ENCODE data around the gene KIF11.
A peak's percentile ranks its signal among the peaks of the same experiment; 100 is the strongest.

KIF11 gene

GRCh38 chr10:92678206-92678605, 85.3 kb downstream of the KIF11 start:
- no peak for DNase-seq (ENCODE audit: low read depth)

GRCh38 chr10:92681306-92681834, 88.4 kb downstream of the KIF11 start:
- no peak for DNase-seq (ENCODE audit: low read depth)

- no peak for DNase-seq (ENCODE audit: low read depth)
Measured at GRCh38 chr10:92688573-92688926, 95.6 kb downstream of the KIF11 start.

DNA sequence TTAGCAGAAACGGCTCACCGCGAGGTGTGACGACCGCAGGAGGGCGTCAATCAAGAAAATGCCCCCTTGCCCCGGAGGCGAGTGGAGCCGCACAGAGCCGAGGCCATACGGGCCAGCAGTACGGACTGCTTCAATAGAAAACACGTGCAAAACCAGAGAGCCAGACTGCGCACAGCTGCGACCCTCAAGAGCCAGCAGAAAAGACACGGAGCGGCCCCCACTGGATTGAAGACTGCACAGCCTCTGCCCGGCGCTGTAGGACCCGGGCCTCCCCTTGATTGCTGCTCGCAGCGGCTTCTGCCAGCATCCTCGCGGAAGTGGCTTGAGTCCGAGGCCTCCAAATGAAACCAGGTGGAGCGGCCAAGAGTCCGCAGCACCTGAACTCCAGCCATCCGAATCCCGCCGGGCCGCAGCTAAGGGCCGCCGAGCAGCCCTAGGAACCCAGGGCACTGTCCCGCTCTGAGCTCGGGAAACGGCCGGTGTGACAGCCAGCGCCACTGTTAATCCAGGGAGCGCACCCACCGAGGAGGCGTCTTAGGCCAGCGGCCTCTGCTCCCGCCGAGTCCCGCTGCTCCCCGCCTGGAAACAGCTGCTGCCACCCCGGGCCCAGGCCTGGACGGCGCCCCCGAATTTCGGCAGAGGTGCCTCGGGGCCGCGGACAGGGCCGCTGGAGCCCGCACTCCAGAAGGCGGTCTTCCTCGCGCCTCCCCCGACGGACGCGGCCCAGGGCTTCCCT, 96.2 kb downstream of the KIF11 start:
- peak; percentile 41 for DNase-seq (ENCODE audit: low read depth)

GRCh38 chr10:92689663-92690210, 96.8 kb downstream of the KIF11 start, which contains the start of gene HHEX:
Gene HHEX (plus strand): TSS chr10:92689955. CDS start chr10:92689987, 32 bp downstream.
- peak; percentile 81 for DNase-seq (ENCODE audit: low read depth)

GRCh38 chr10:92690211-92690914, 97.4 kb downstream of the KIF11 start:
- peak; percentile 69 for DNase-seq (ENCODE audit: low read depth)

GRCh38 chr10:92690915-92691590, 98.1 kb downstream of the KIF11 start:
- DNase-seq (ENCODE audit: low read depth), result no peak

DNA sequence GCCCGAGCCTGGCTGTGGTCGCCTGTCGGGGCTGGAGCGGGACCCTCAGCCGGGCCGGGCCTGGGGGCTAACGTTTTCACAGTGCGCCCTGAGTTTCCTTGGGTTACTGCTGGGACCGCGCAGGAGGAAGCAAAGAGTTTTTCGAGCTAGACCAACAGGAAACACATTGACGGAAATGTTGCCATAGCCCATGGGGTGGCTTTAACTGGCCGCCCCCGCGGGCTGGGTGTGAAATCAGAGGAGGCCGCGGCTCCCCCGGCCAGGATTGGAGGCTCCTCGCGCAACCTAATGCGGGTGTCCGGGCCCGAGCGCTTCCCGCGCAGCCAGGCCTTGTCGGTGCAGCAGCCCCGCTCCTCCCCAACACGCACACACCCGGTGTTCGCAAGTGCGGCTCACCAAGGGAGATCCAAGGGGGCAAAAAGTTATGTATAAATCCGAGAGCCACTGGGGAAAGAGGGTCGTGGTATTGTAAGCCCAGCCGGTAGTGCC, 98.7 kb downstream of the KIF11 start:
- DNase-seq (ENCODE audit: low read depth), result no peak

DNA sequence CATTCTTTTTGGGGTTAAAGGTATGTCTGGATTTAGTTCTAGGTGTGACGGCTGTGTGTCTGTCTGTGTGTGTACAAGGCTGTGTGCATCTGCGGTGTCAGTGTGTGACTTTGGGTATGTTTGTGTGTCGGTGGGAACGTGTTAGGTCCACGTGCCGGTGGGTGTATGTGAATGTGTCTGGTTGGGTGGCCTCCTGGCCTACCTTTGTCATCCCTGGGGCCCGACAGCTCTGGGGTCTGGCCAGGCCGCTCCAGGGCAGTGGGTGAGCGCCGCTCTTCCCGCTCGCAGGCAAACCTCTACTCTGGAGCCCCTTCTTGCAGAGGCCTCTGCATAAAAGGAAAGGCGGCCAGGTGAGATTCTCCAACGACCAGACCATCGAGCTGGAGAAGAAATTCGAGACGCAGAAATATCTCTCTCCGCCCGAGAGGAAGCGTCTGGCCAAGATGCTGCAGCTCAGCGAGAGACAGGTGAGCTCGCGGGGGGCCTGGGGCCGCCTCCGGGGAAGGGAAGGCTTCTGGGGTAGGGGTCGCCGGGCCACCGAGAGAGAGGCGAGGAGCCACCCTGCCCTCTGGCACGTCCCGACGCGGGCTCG, 99.2 kb downstream of the KIF11 start:
- DNase-seq (ENCODE audit: low read depth), result no peak

GRCh38 chr10:92692697-92693533, 100.0 kb downstream of the KIF11 start:
- no peak for DNase-seq (ENCODE audit: low read depth)

DNA sequence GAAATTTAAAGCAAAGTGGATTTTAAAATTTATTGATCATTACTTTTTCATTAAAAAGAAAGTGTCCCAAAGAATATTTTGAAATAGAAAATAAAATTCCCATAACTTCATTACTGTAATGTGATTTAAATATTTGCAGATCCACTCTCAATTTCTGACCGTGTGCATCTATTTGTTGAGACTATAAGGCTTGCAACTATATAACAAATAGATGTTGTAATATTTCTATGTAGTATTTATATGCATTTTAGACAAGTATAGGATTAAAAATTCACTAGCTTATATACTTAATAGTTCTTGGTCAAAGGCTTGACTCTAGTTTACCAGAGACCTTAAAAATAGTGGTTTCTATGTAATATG, 100.6 kb downstream of the KIF11 start:
- no peak for DNase-seq (ENCODE audit: low read depth)

- peak; percentile 66 for DNase-seq (ENCODE audit: low read depth)
Measured at GRCh38 chr10:92695679-92696605, 103.0 kb downstream of the KIF11 start.

DNA sequence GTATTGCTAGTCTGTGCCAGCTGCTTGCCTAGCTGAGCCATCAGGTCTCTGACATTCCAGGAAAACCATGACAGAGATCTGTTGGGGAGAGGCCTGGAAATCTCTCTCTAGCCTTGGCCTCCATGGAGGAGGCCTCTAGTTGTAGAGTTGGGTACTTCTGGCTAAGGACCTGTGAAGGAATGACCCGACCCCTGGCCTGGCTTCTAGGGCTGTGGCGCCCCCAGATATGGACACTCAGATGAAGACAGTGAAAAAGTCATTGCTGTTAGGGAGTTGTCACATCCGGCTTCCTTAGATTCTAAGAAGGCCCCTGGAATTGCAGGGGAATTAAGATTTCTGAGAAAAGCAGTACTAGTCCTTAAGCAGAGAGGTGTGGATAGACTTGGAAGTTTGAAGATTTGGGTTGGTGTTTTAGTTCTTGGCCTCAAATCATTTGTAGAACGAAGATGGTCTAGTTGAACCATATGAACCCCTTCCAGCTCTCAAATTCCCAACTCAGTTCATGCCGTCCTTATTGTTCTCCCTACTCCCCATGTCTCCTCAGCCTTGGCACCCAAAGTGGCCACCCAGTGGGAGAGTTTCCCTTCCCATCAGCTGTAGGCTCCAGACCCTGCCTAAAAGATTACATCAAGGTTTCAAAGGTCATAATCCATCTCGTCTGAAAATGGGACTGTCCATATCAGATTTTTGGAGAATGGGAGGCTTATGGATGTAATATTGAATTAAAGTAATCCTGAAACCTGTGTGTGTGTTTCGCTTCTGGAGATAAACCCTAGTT, 103.9 kb downstream of the KIF11 start:
- no peak for DNase-seq (ENCODE audit: low read depth)

DNA sequence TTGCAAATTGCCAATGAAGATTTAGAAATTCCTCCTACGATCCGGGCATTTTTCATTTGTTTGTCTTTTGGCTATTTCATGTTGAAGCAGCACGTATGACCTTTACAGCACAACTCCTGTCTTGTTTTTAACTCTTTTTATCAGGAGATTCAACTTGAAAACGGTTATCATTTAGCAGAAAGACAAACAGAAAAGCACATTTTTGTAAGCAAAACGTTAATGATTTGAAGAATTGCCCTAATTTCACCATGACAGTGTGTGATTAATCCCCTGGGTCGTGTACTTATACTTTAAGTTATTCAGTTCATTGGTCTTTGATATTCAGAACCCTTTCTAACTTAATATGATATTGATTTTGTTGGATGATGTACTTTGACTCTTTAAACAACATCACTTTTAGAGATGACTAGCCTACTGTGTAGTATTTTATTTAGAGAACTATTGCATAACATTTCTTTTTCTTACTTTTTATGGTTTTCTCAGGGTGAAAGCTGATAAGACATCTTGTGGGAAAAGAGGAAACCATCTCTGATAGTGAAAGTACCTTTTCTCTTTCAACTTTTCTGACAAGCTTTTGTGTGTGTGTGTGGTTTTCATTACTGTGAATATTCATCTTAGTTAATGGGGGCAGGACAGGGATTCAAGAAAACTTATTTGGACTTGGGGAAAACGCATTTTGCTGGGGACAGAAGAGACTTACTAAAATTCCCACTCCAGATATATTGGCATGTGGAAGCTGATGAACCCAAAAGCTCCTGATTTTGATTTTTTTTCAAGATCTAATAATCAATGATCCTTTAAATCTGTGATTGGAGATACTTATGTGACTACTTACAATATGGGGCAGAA, 105.0 kb downstream of the KIF11 start:
- DNase-seq (ENCODE audit: low read depth), result no peak

DNA sequence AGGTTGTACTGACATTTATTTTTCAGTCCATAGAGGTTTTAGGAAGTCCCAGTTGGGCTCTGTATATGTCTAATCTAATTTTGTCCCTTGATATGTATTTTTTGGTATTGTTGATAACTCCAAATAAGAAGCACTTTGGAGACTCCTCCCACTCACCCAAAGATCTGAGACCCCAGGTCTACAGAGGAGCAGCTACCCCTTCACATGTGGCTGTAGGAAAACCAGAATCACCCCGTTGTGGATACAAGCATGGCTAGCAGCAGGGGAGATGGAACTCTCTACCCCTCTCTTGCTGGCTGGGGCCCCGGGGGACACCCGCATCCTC, 106.2 kb downstream of the KIF11 start:
- no peak for DNase-seq (ENCODE audit: low read depth)

DNA sequence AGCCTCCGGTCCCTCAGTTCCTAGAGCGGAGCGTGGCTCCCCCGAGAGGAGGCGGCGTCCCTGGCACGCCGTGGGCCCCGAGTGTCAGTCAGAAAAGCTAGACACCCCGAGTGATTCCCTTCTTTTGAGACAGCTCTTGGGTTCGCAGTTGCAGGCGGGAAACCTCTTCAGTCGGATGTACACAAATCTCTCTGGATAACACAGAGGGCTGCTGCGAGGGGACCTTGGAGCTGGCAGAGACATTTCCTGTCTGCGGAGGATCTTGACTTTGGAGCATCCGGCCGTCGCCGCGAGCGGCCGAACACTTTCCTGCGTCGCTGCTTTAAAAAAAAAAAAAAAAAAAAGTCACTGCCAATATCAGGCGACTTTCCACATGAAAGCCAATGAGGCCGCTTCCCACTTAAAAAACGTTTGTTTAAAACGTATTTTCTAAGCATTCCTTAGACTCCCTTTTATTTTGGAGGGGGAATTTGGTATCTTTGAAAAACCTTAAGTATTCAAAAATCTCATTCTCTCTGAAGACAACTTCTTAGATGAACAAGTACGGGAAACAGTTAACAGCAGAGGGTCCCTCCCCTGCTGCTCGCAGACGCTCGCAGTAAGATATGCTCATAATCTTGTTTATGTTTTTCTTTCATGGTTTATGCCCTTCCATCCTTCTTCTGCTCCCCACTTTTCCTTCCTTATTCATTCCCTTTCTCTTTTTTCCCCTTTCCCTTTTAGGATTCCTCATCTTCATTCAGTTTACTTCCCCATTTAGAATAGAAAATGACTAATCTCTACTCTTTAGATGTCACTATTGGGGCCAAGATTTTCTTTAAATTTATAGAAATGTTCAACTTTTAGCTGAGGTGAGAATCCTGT, 106.8 kb downstream of the KIF11 start:
- DNase-seq (ENCODE audit: low read depth), result peak; percentile 77

- no peak for DNase-seq (ENCODE audit: low read depth)
Measured at GRCh38 chr10:92702301-92702916, 109.5 kb downstream of the KIF11 start.
